ENCODE data around the gene SIN3B.

SIN3B gene

GRCh38 chr19:16891696-16892382, 62.6 kb downstream of the SIN3B start:
- DNase-seq, result no peak

- DNase-seq, result no peak
Measured at GRCh38 chr19:16892436-16892835, 63.2 kb downstream of the SIN3B start.

GRCh38 chr19:16892868-16893685, 63.9 kb downstream of the SIN3B start:
- DNase-seq, result no peak

GRCh38 chr19:16893686-16893989, 64.4 kb downstream of the SIN3B start:
- peak; percentile 55 for DNase-seq

GRCh38 chr19:16894080-16894479, 64.9 kb downstream of the SIN3B start:
- DNase-seq, result no peak

GRCh38 chr19:16895467-16896145, 66.4 kb downstream of the SIN3B start:
- DNase-seq, result no peak

- DNase-seq, result no peak
Measured at GRCh38 chr19:16896146-16897028, 67.2 kb downstream of the SIN3B start.

- DNase-seq, result peak; percentile 93
Measured at GRCh38 chr19:16897029-16897855, 68.0 kb downstream of the SIN3B start.

- no peak for DNase-seq
Measured at GRCh38 chr19:16897856-16898161, 68.6 kb downstream of the SIN3B start.

GRCh38 chr19:16898361-16899015, 69.3 kb downstream of the SIN3B start:
- DNase-seq, result no peak

- no peak for DNase-seq
Measured at GRCh38 chr19:16899566-16900075, 70.4 kb downstream of the SIN3B start.

- DNase-seq, result no peak
Measured at GRCh38 chr19:16901491-16902175, 72.4 kb downstream of the SIN3B start.

- no peak for DNase-seq
Measured at GRCh38 chr19:16902545-16902944, 73.3 kb downstream of the SIN3B start.

GRCh38 chr19:16903347-16903746, 74.1 kb downstream of the SIN3B start:
- no peak for DNase-seq

GRCh38 chr19:16904599-16904998, 75.4 kb downstream of the SIN3B start:
- DNase-seq, result no peak

GRCh38 chr19:16908759-16909158, 79.6 kb downstream of the SIN3B start:
- no peak for DNase-seq

GRCh38 chr19:16911046-16911445, 81.8 kb downstream of the SIN3B start:
- DNase-seq, result no peak

GRCh38 chr19:16912780-16913179, 83.6 kb downstream of the SIN3B start:
- DNase-seq, result no peak

- no peak for DNase-seq
Measured at GRCh38 chr19:16914421-16914820, 85.2 kb downstream of the SIN3B start.

- DNase-seq, result no peak
Measured at GRCh38 chr19:16915135-16915534, 85.9 kb downstream of the SIN3B start.

- DNase-seq, result no peak
Measured at GRCh38 chr19:16915734-16916133, 86.5 kb downstream of the SIN3B start.

Measured in femur (tissue), 1 donor.